ENCODE results near the gene PARM1.
A peak's percentile ranks its signal among the peaks of the same experiment; 100 is the strongest.

The PARM1 gene

GRCh38 chr4:75048208-75048879 lies 115.4 kb downstream of the PARM1 start:
- H3K4me3 ChIP-seq (ENCODE audit: low read depth, low read length), result no peak overlapping the region
- TF ChIP-seq CTCF (IDR thresholded peaks at IDR 0.05; ENCODE audit: borderline replicate concordance, insufficient read depth, low read depth, low read length), result peak; percentile 33

GRCh38 chr4:75051431-75051830 lies 118.5 kb downstream of the PARM1 start:
- H3K4me3 ChIP-seq (ENCODE audit: low read depth, low read length), result no peak overlapping the region
- no peak for TF ChIP-seq CTCF (IDR thresholded peaks at IDR 0.05; ENCODE audit: borderline replicate concordance, insufficient read depth, low read depth, low read length)

GRCh38 chr4:75053352-75053751 lies 120.4 kb downstream of the PARM1 start:
- no peak overlapping the region for H3K4me3 ChIP-seq (ENCODE audit: low read depth, low read length)
- TF ChIP-seq CTCF (IDR thresholded peaks at IDR 0.05; ENCODE audit: borderline replicate concordance, insufficient read depth, low read depth, low read length), result no peak

GRCh38 chr4:75054078-75054477 lies 121.2 kb downstream of the PARM1 start:
- H3K4me3 ChIP-seq (ENCODE audit: low read depth, low read length), result no peak overlapping the region
- TF ChIP-seq CTCF (IDR thresholded peaks at IDR 0.05; ENCODE audit: borderline replicate concordance, insufficient read depth, low read depth, low read length), result no peak

- no peak for TF ChIP-seq CTCF (IDR thresholded peaks at IDR 0.05; ENCODE audit: borderline replicate concordance, insufficient read depth, low read depth, low read length)
- H3K4me3 ChIP-seq (ENCODE audit: low read depth, low read length), result no peak overlapping the region
Observed at GRCh38 chr4:75056277-75056676, 123.4 kb downstream of the PARM1 start.

GRCh38 chr4:75057369-75057768 lies 124.5 kb downstream of the PARM1 start:
- H3K4me3 ChIP-seq (ENCODE audit: low read depth, low read length), result no peak overlapping the region
- TF ChIP-seq CTCF (IDR thresholded peaks at IDR 0.05; ENCODE audit: borderline replicate concordance, insufficient read depth, low read depth, low read length), result no peak

GRCh38 chr4:75058486-75058885 lies 125.6 kb downstream of the PARM1 start:
- no peak overlapping the region for H3K4me3 ChIP-seq (ENCODE audit: low read depth, low read length)
- no peak for TF ChIP-seq CTCF (IDR thresholded peaks at IDR 0.05; ENCODE audit: borderline replicate concordance, insufficient read depth, low read depth, low read length)
